ENCODE results near the gene RSPRY1. TPM values are rescaled to one million over a fixed set of nuclear protein-coding genes. Genes with fewer than 3 reads are reported as not detected.

RSPRY1 gene
- total RNA-seq, 1 experiment from 2014 or later = 57.7 TPM

- ChIA-PET CTCF (interaction anchor here (0.5 to 0.9 kb wide), 2 partner anchors 15 to 83 kb away, joined by 3 read pairs; partner anchors contain the start of genes PSME3IP1 and RSPRY1), POLR2A (interaction anchor here (1.2 kb wide), 1 partner anchor 11 kb away, joined by 6 read pairs; no protein-coding TSS in a partner anchor)
- H3K9me3 Mint-ChIP-seq (ENCODE audit: unreplicated experiment) = no peaks in the 10 kb centered on the region
- no peak overlapping the region for H3K4me3 Mint-ChIP-seq (ENCODE audit: unreplicated experiment)
- intact Hi-C loops (cut with micrococcal nuclease; ENCODE audit: unreplicated experiment) = loop anchor here (2.0 kb wide), 1 partner anchor 14 kb away; no protein-coding TSS in a partner anchor
- no peak for TF ChIP-seq CTCF (IDR thresholded peaks at IDR 0.05; ENCODE audit: insufficient read depth in 1 of 2, low read depth in 1 of 2, low read length in 1 of 2, severe bottlenecking in 1 of 2, unreplicated experiment in 1 of 2)
- H3K27ac Mint-ChIP-seq (ENCODE audit: unreplicated experiment) = peak overlapping the region; percentile 21
- H3K4me3 ChIP-seq (ENCODE audit: low read depth, low read length) = no peak overlapping the region
- peaks cover 7% of the 10 kb centered on the region for H3K4me1 Mint-ChIP-seq (ENCODE audit: low read depth, unreplicated experiment)
- no peaks in the 10 kb centered on the region for H3K27me3 Mint-ChIP-seq (ENCODE audit: insufficient read depth, unreplicated experiment)
- no peaks in the 10 kb centered on the region for H3K27me3 ChIP-seq (replicated peaks; ENCODE audit: control insufficient read depth, insufficient read depth, low read length)
- H3K4me1 ChIP-seq = peaks cover 24% of the 10 kb centered on the region
- TSS peak; percentile 92 for BruUV-seq (replicated peaks)
- peak; percentile 79 to 90 for DNase-seq
- H3K36me3 ChIP-seq (ENCODE audit: control insufficient read depth, insufficient read depth, low read length) = no peaks in the 10 kb centered on the region
- no peaks in the 10 kb centered on the region for H3K9me3 ChIP-seq
- peaks cover 6% of the 10 kb centered on the region for H3K36me3 Mint-ChIP-seq (ENCODE audit: insufficient read depth, unreplicated experiment)
These were observed 83.0 kb downstream of the RSPRY1 start for GRCh38 chr16:57268804-57269800.

GRCh38 chr16:57270221-57271062, 84.3 kb downstream of the RSPRY1 start:
- peaks cover 24% of the 10 kb centered on the region for H3K4me1 ChIP-seq
- H3K36me3 ChIP-seq (ENCODE audit: control insufficient read depth, insufficient read depth, low read length) = no peaks in the 10 kb centered on the region
- DNase-seq = no peak
- peaks cover 9% of the 10 kb centered on the region for H3K36me3 Mint-ChIP-seq (ENCODE audit: insufficient read depth, unreplicated experiment)
- TF ChIP-seq CTCF (IDR thresholded peaks at IDR 0.05; ENCODE audit: insufficient read depth in 1 of 2, low read depth in 1 of 2, low read length in 1 of 2, severe bottlenecking in 1 of 2, unreplicated experiment in 1 of 2) = no peak
- intact Hi-C loops (cut with micrococcal nuclease; ENCODE audit: unreplicated experiment) = no loop called here
- no peaks in the 10 kb centered on the region for H3K27me3 ChIP-seq (replicated peaks; ENCODE audit: control insufficient read depth, insufficient read depth, low read length)
- no peaks in the 10 kb centered on the region for H3K9me3 Mint-ChIP-seq (ENCODE audit: unreplicated experiment)
- H3K27ac Mint-ChIP-seq (ENCODE audit: unreplicated experiment) = no peak overlapping the region
- no peaks in the 10 kb centered on the region for H3K27me3 Mint-ChIP-seq (ENCODE audit: insufficient read depth, unreplicated experiment)
- H3K4me1 Mint-ChIP-seq (ENCODE audit: low read depth, unreplicated experiment) = peaks cover 11% of the 10 kb centered on the region
- H3K9me3 ChIP-seq = no peaks in the 10 kb centered on the region
- no peak overlapping the region for H3K4me3 Mint-ChIP-seq (ENCODE audit: unreplicated experiment)
- no TSS peak for BruUV-seq (replicated peaks)
- H3K4me3 ChIP-seq (ENCODE audit: low read depth, low read length) = no peak overlapping the region
- ChIA-PET CTCF (no interaction called here), POLR2A (no interaction called here)

- POLR2A ChIA-PET = no interaction called here
These were observed 84.9 kb downstream of the RSPRY1 start for GRCh38 chr16:57271063-57271345.

More at GRCh38 chr16:57271063-57271345, 84.9 kb downstream of the RSPRY1 start:
- no peak for DNase-seq
- intact Hi-C loops (cut with micrococcal nuclease; ENCODE audit: unreplicated experiment) = no loop called here
- Histone ChIP-seq H3K36me3 (ENCODE audit: control insufficient read depth, insufficient read depth, low read length) (no peaks in the 10 kb centered on the region), H3K4me1 (peaks cover 24% of the 10 kb centered on the region), H3K9me3 (no peaks in the 10 kb centered on the region), H3K4me3 (ENCODE audit: low read depth, low read length) (no peak overlapping the region), H3K27me3 (replicated peaks; ENCODE audit: control insufficient read depth, insufficient read depth, low read length) (no peaks in the 10 kb centered on the region)
- Mint-ChIP-seq H3K27ac (ENCODE audit: unreplicated experiment) (no peak overlapping the region), H3K4me3 (ENCODE audit: unreplicated experiment) (no peak overlapping the region), H3K36me3 (ENCODE audit: insufficient read depth, unreplicated experiment) (peaks cover 15% of the 10 kb centered on the region), H3K27me3 (ENCODE audit: insufficient read depth, unreplicated experiment) (no peaks in the 10 kb centered on the region), H3K9me3 (ENCODE audit: unreplicated experiment) (no peaks in the 10 kb centered on the region), H3K4me1 (ENCODE audit: low read depth, unreplicated experiment) (peaks cover 14% of the 10 kb centered on the region)
- no peak for TF ChIP-seq CTCF (IDR thresholded peaks at IDR 0.05; ENCODE audit: insufficient read depth in 1 of 2, low read depth in 1 of 2, low read length in 1 of 2, severe bottlenecking in 1 of 2, unreplicated experiment in 1 of 2)
- BruUV-seq (replicated peaks) = no TSS peak
- CTCF ChIA-PET = no interaction called here

Data from Caco-2 (cell line).